HepG2 (cell line): Measurements from ENCODE around the gene GLIS1. TPM values are rescaled to one million over a fixed set of nuclear protein-coding genes. Genes with fewer than 3 reads are reported as not detected.

ENCODE experiments used
- ATAC-seq: fragments of 200-7000 bp; cut with Tn5 transposase; 3 replicates; pipeline ENCODE4 v1.9.1; 2020; ENCODE audit warnings: mild to moderate bottlenecking, moderate library complexity
- BruUV-seq: library from RNA; stranded (reverse); fragments of 400-500 nt; replicated peaks from 2 replicates; lab custom pipeline; 2021; lab: Mats Ljungman, UMichigan
- CTCF ChIA-PET: fragments of 300-600 bp; formaldehyde crosslinking; extraction: SDS; loops from one replicate; lab custom pipeline; 2021; ENCODE audit warnings: low total read pairs, inconsistent platforms, low intra/inter-chr PET ratio; lab: Yijun Ruan, JAX
- POLR2A ChIA-PET: fragments of 350-600 bp; sonication (Branson Sonifier 250); formaldehyde crosslinking; loops from one replicate; lab custom pipeline; 2020; ENCODE audit warnings: antibody characterized with exemption, inconsistent platforms; lab: Yijun Ruan, JAX
- DNase-seq: peaks from one replicate; pipeline ENCODE4 v3.0.0-alpha.2; 2015; ENCODE audit warnings: low spot score
- FAIRE-seq: peaks from 3 replicates; lab custom pipeline; 2011; peaks lifted over from hg19 to GRCh38; lab: Jason Lieb, UNC
- H2AFZ ChIP-seq: one replicate; pipeline ENCODE4 v1.6.1; 2011; ENCODE audit warnings: low read length, inconsistent platforms
- H3K27ac ChIP-seq: fragments of 300-600 bp; 3 replicates; pipeline ENCODE4 v1.8.0; 2011; ENCODE audit warnings: mixed run types, mild to moderate bottlenecking, mixed read lengths, low read length, inconsistent platforms; ENCODE audit not compliant: insufficient read depth; ENCODE audit errors: extremely low read length
- H3K27me3 ChIP-seq, 2 experiments: fragments of 200-600 bp in 1 of 2; 2 replicates in 1 of 2; 3 replicates in 1 of 2; pipeline versions ENCODE4 v1.6.0 to v1.8.0; 2011; ENCODE audit warnings: low read length in 2 of 2, mild to moderate bottlenecking in 2 of 2, moderate library complexity in 2 of 2, inconsistent platforms in 1 of 2; ENCODE audit not compliant: insufficient read depth in 2 of 2, control insufficient read depth in 1 of 2
- H3K36me3 ChIP-seq, 2 experiments: fragments of 200-600 bp in 1 of 2; replicated peaks in 1 of 2; 2 replicates in 1 of 2; 3 replicates in 1 of 2; pipeline versions ENCODE4 v1.5.1 to v1.8.0; 2011; ENCODE audit warnings: low read length in 2 of 2, inconsistent platforms in 1 of 2; ENCODE audit not compliant: insufficient read depth in 2 of 2, control insufficient read depth in 1 of 2
- H3K4me1 ChIP-seq: 2 replicates; pipeline ENCODE4 v1.5.1; 2012; ENCODE audit warnings: low read length, inconsistent platforms; ENCODE audit not compliant: insufficient read depth
- H3K4me2 ChIP-seq: 2 replicates; pipeline ENCODE4 v1.6.0; 2011; ENCODE audit warnings: low read depth, low read length, inconsistent platforms
- H3K4me3 ChIP-seq, 3 experiments: fragments of 200-600 bp in 1 of 3; sonication (generic), shearing (Covaris generic) in 1 of 3; replicated peaks in 1 of 3; 2 replicates each; pipeline ENCODE4 v1.5.1; 2011 to 2016; ENCODE audit warnings: low read length in 3 of 3, inconsistent platforms in 2 of 3, low read depth in 2 of 3, mild to moderate bottlenecking in 2 of 3, control low read depth in 1 of 3, mixed read lengths in 1 of 3; ENCODE audit not compliant: insufficient read depth in 1 of 3
- H3K79me2 ChIP-seq: one replicate; pipeline ENCODE4 v1.6.1; 2011; ENCODE audit warnings: low read length, inconsistent platforms; ENCODE audit not compliant: insufficient read depth
- H3K9ac ChIP-seq: 2 replicates; pipeline ENCODE4 v1.6.0; 2011; ENCODE audit warnings: mild to moderate bottlenecking, low read depth, low read length, inconsistent platforms; ENCODE audit not compliant: insufficient read depth
- H3K9me3 ChIP-seq: 2 replicates; pipeline ENCODE4 v1.5.1; 2012; ENCODE audit warnings: mild to moderate bottlenecking, low read length
- H4K20me1 ChIP-seq: 2 replicates; pipeline ENCODE4 v1.6.0; 2011; ENCODE audit warnings: inconsistent platforms, mild to moderate bottlenecking, low read length, moderate library complexity; ENCODE audit not compliant: insufficient read depth
- CEBPG ChIP-seq: IDR thresholded peaks from 2 replicates; pipeline ENCODE4 v1.6.1; 2016
- KAT2B ChIP-seq: fragments of 150-350 bp; IDR thresholded peaks from 2 replicates; pipeline ENCODE4 v1.6.1; 2014; ENCODE audit warnings: low read depth, low read length, borderline replicate concordance
- NR1H2 ChIP-seq: sonication (generic); formaldehyde crosslinking; IDR thresholded peaks from 2 replicates; pipeline ENCODE4 v1.8.1; 2022; ENCODE audit warnings: low read depth, missing genetic modification reagents, borderline replicate concordance
- NR2F6 ChIP-seq, 2 experiments: IDR thresholded peaks; 2 replicates each; pipeline ENCODE4 v1.6.1; 2016; ENCODE audit warnings: antibody characterized with exemption in 1 of 2, mild to moderate bottlenecking in 1 of 2
- PAWR ChIP-seq: sonication (generic); formaldehyde crosslinking; IDR thresholded peaks from 2 replicates; pipeline ENCODE4 v1.4.0; 2020; ENCODE audit warnings: missing genetic modification reagents, mild to moderate bottlenecking, borderline replicate concordance
- SMC3 ChIP-seq: IDR thresholded peaks from 2 replicates; pipeline ENCODE4 v1.6.1; 2011; ENCODE audit warnings: low read length, improper control_type of control experiment
- SNRNP70 ChIP-seq: fragments of 200-400 bp; formaldehyde crosslinking; IDR thresholded peaks from 2 replicates; pipeline ENCODE4 v1.6.1; 2017; ENCODE audit warnings: mild to moderate bottlenecking, low read depth, low read length, moderate library complexity
- SOX6 ChIP-seq, 2 experiments: fragments of 450-650 bp in 1 of 2; sonication (generic) in 1 of 2; formaldehyde crosslinking in 1 of 2; IDR thresholded peaks; 2 replicates each; pipeline versions ENCODE4 v1.4.0 to v1.6.1; 2017 to 2020; ENCODE audit warnings: antibody characterized with exemption in 1 of 2, mild to moderate bottlenecking in 1 of 2, missing genetic modification reagents in 1 of 2
- THAP11 ChIP-seq: IDR thresholded peaks from 2 replicates; pipeline ENCODE4 v1.6.1; 2016; ENCODE audit warnings: missing biosample characterization, missing genetic modification reagents
- ZNF7 ChIP-seq: IDR thresholded peaks from 2 replicates; pipeline ENCODE4 v1.6.1; 2016; ENCODE audit warnings: missing biosample characterization, missing genetic modification reagents
- ZZZ3 ChIP-seq: sonication (generic); formaldehyde crosslinking; IDR thresholded peaks from 2 replicates; pipeline ENCODE4 v1.4.0; 2020; ENCODE audit warnings: missing genetic modification reagents, mild to moderate bottlenecking, borderline replicate concordance
- WGBS: methylation state at CpG from one replicate; pipeline ENCODE4 v1.1.6; 2017; ENCODE audit warnings: low lambda C conversion rate; 5-methylcytosine and 5-hydroxymethylcytosine counted together
- in situ Hi-C: cut with HindIII; loops from 2 replicates; pipeline ENCODE4 v1.10.0; 2017; ENCODE audit warnings: low pct_unique_long_range_greater_than_20kb; ENCODE audit not compliant: extremely low pct_ligation_motif_present
- intact Hi-C: fragments of 100-400 bp; cut with micrococcal nuclease; formaldehyde crosslinking; loops from one replicate; pipeline ENCODE4 v1.10.0; 2022; ENCODE audit not compliant: unreplicated experiment
- polyA plus RNA-seq, 8 experiments: library from polyadenylated mRNA; depleted of rRNA in 3 of 8; stranded (reverse) in 7 of 8; unstranded in 1 of 8; fragments of >200 nt; fragmentation: Illumina TruSeq in 4 of 8; extraction: Trizol in 4 of 8; gene quantifications; 2 replicates each; pipeline versions ENCODE4 v1.2.1 to v1.2.3, GENCODE V29; 2011 to 2016; ENCODE audit warnings: low read depth in 4 of 8, missing spikeins in 1 of 8, mixed read lengths in 1 of 8; ENCODE audit not compliant: insufficient read depth in 1 of 8
- total RNA-seq, 5 experiments: library from RNA; depleted of rRNA; stranded (reverse); fragments of >200 nt; fragmentation: Illumina TruSeq; extraction: Trizol; gene quantifications; 2 replicates each; pipeline ENCODE4 v1.2.3, GENCODE V29; 2016; ENCODE audit warnings: low read depth in 1 of 5
- TF ChIP-seq, protein P1 (sequence below): sonication (generic); formaldehyde crosslinking; conservative IDR thresholded peaks from 2 replicates; pipeline ENCODE4 v1.8.0; 2022; ENCODE audit warnings: missing genetic modification reagents
- TF ChIP-seq, protein P2 (sequence below), 2 experiments: sonication (generic) in 1 of 2; formaldehyde crosslinking in 1 of 2; IDR thresholded peaks; 2 replicates each; pipeline versions ENCODE4 v1.5.1 to v1.6.1; 2011 to 2020; ENCODE audit warnings: borderline replicate concordance in 1 of 2, low read depth in 1 of 2, low read length in 1 of 2, mild to moderate bottlenecking in 1 of 2, missing genetic modification reagents in 1 of 2, moderate library complexity in 1 of 2
- TF ChIP-seq, protein P3 (sequence below): sonication (generic); formaldehyde crosslinking; IDR thresholded peaks from 2 replicates; pipeline ENCODE4 v1.4.0; 2020; ENCODE audit warnings: missing genetic modification reagents
- TF ChIP-seq, protein P4 (sequence below): sonication (generic); formaldehyde crosslinking; IDR thresholded peaks from 2 replicates; pipeline ENCODE4 v1.4.0; 2020; ENCODE audit warnings: mild to moderate bottlenecking, missing genetic modification reagents

GLIS1 gene
- total and polyA plus RNA-seq, 2 of the 13 experiments (the other 11 are each of a cell fraction or from before 2014, with no cell fraction given), result 0.03 TPM; not detected in 1

DNA sequence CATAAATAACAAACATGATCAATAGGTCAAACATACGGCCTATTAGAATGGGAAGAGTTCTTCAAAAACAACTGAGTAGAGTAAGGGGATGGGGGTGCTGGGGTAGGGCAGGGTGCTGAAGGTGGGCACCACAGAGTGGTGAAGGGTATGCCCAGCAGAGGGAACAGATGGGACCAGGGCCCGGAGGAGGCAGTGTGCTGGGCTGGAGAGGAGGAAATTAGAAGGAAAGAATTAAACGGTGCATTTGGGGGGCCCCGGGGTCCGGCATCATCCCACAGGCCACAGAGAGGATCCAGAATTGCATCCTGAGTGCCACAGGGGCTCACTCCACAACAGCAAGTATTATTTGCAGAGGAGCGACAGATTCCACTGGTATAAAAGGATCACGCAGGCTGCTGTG lies 94.5 kb downstream of the GLIS1 start:
- FAIRE-seq, result no peak
- intact Hi-C loops, result no loop called here

More for the DNA sequence above, 94.5 kb downstream of the GLIS1 start:
- no TSS peak for BruUV-seq
- Histone ChIP-seq H2AFZ (no peak overlapping the region), H4K20me1 (no peaks in the 10 kb centered on the region), H3K27me3 (peaks cover 0 to 37% of the 10 kb centered on the region in 2 experiments; a peak in 4 of 5 replicates), H3K36me3 (no peaks in the 10 kb centered on the region), H3K4me1 (no peaks in the 10 kb centered on the region), H3K4me2 (no peak overlapping the region), H3K27ac (no peak overlapping the region), H3K9me3 (no peaks in the 10 kb centered on the region), H3K79me2 (no peaks in the 10 kb centered on the region), H3K9ac (no peak overlapping the region), H3K4me3 (no peak overlapping the region)
- ATAC-seq (no peak), DNase-seq (no peak)
- ChIA-PET POLR2A (no interaction called here), CTCF (no interaction called here)
- in situ Hi-C loops, result no loop called here
- WGBS, result 28% methylated on average over 7 of the region's 7 CpGs
- TF ChIP-seq ZNF7 (CRISPR knock-in tag) (no peak), ZZZ3 (CRISPR knock-in tag) (no peak), SOX6 (IDR thresholded peaks at IDR 0.05) (no peak), SOX6 (CRISPR knock-in tag; IDR thresholded peaks at IDR 0.05) (no peak), CEBPG (no peak), SMC3 (no peak), THAP11 (CRISPR knock-in tag) (no peak), PAWR (CRISPR knock-in tag) (no peak), NR2F6 (IDR thresholded peaks at IDR 0.05) (no peak), NR2F6 (CRISPR knock-in tag; IDR thresholded peaks at IDR 0.05) (no peak), SNRNP70 (no peak), NR1H2 (no peak), KAT2B (no peak)
- TF ChIP-seq, protein P1, sequence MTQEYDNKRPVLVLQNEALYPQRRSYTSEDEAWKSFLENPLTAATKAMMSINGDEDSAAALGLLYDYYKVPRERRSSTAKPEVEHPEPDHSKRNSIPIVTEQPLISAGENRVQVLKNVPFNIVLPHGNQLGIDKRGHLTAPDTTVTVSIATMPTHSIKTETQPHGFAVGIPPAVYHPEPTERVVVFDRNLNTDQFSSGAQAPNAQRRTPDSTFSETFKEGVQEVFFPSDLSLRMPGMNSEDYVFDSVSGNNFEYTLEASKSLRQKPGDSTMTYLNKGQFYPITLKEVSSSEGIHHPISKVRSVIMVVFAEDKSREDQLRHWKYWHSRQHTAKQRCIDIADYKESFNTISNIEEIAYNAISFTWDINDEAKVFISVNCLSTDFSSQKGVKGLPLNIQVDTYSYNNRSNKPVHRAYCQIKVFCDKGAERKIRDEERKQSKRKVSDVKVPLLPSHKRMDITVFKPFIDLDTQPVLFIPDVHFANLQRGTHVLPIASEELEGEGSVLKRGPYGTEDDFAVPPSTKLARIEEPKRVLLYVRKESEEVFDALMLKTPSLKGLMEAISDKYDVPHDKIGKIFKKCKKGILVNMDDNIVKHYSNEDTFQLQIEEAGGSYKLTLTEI (CRISPR knock-in tag), result no peak
- TF ChIP-seq, protein P2, sequence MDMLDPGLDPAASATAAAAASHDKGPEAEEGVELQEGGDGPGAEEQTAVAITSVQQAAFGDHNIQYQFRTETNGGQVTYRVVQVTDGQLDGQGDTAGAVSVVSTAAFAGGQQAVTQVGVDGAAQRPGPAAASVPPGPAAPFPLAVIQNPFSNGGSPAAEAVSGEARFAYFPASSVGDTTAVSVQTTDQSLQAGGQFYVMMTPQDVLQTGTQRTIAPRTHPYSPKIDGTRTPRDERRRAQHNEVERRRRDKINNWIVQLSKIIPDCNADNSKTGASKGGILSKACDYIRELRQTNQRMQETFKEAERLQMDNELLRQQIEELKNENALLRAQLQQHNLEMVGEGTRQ (IDR thresholded peaks at IDR 0.05; ENCODE audit: low read depth, low read length), result no peak
- TF ChIP-seq, protein P2 (CRISPR knock-in tag; IDR thresholded peaks at IDR 0.05; ENCODE audit: borderline replicate concordance), result no peak
- TF ChIP-seq, protein P3, sequence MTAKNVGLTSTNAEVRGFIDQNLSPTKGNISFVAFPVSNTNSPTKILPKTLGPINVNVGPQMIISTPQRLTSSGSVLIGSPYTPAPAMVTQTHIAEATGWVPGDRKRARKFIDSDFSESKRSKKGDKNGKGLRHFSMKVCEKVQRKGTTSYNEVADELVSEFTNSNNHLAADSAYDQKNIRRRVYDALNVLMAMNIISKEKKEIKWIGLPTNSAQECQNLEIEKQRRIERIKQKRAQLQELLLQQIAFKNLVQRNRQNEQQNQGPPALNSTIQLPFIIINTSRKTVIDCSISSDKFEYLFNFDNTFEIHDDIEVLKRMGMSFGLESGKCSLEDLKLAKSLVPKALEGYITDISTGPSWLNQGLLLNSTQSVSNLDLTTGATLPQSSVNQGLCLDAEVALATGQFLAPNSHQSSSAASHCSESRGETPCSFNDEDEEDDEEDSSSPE (CRISPR knock-in tag), result no peak
- TF ChIP-seq, protein P4, sequence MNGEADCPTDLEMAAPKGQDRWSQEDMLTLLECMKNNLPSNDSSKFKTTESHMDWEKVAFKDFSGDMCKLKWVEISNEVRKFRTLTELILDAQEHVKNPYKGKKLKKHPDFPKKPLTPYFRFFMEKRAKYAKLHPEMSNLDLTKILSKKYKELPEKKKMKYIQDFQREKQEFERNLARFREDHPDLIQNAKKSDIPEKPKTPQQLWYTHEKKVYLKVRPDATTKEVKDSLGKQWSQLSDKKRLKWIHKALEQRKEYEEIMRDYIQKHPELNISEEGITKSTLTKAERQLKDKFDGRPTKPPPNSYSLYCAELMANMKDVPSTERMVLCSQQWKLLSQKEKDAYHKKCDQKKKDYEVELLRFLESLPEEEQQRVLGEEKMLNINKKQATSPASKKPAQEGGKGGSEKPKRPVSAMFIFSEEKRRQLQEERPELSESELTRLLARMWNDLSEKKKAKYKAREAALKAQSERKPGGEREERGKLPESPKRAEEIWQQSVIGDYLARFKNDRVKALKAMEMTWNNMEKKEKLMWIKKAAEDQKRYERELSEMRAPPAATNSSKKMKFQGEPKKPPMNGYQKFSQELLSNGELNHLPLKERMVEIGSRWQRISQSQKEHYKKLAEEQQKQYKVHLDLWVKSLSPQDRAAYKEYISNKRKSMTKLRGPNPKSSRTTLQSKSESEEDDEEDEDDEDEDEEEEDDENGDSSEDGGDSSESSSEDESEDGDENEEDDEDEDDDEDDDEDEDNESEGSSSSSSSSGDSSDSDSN (CRISPR knock-in tag), result no peak
